ENCODE data around the gene OFD1.

OFD1 gene, protein sequence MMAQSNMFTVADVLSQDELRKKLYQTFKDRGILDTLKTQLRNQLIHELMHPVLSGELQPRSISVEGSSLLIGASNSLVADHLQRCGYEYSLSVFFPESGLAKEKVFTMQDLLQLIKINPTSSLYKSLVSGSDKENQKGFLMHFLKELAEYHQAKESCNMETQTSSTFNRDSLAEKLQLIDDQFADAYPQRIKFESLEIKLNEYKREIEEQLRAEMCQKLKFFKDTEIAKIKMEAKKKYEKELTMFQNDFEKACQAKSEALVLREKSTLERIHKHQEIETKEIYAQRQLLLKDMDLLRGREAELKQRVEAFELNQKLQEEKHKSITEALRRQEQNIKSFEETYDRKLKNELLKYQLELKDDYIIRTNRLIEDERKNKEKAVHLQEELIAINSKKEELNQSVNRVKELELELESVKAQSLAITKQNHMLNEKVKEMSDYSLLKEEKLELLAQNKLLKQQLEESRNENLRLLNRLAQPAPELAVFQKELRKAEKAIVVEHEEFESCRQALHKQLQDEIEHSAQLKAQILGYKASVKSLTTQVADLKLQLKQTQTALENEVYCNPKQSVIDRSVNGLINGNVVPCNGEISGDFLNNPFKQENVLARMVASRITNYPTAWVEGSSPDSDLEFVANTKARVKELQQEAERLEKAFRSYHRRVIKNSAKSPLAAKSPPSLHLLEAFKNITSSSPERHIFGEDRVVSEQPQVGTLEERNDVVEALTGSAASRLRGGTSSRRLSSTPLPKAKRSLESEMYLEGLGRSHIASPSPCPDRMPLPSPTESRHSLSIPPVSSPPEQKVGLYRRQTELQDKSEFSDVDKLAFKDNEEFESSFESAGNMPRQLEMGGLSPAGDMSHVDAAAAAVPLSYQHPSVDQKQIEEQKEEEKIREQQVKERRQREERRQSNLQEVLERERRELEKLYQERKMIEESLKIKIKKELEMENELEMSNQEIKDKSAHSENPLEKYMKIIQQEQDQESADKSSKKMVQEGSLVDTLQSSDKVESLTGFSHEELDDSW

GRCh38 chrX:13734278-13735172 lies at the start of gene OFD1, which contains the start of gene TRAPPC2:
OFD1 (plus strand) TSS chrX:13734748; CDS start chrX:13735072, 324 bp downstream.
TRAPPC2 (minus strand) TSS chrX:13734620; CDS start chrX:13719963, 14,657 bp downstream.
- Mint-ChIP-seq H3K9me3 (no peaks in the 10 kb centered on the region), H3K36me3 (ENCODE audit: low read depth) (peaks cover 13% of the 10 kb centered on the region), H3K4me3 (peak within 1 kb of the TSS; percentile 95), H3K27ac (peak within 1 kb of the TSS; percentile 89), H3K27me3 (no peaks in the 10 kb centered on the region), H3K4me1 (ENCODE audit: low read depth) (peaks cover 24% of the 10 kb centered on the region)
- intact Hi-C loops (cut with micrococcal nuclease) = loop anchor here (2.0 to 5.0 kb wide), 2 partner anchors 37 to 76 kb away; no protein-coding TSS in a partner anchor

GRCh38 chrX:13685126-13685763 lies 49.3 kb upstream of the OFD1 start:
- Mint-ChIP-seq H3K27me3 (no peaks in the 10 kb centered on the region), H3K4me3 (no peak overlapping the region), H3K4me1 (ENCODE audit: low read depth) (peaks cover 14% of the 10 kb centered on the region), H3K36me3 (ENCODE audit: low read depth) (peaks cover under 1% of the 10 kb centered on the region), H3K9me3 (no peaks in the 10 kb centered on the region), H3K27ac (peak overlapping the region; percentile 24)
- intact Hi-C loops (cut with micrococcal nuclease) = no loop called here

DNA sequence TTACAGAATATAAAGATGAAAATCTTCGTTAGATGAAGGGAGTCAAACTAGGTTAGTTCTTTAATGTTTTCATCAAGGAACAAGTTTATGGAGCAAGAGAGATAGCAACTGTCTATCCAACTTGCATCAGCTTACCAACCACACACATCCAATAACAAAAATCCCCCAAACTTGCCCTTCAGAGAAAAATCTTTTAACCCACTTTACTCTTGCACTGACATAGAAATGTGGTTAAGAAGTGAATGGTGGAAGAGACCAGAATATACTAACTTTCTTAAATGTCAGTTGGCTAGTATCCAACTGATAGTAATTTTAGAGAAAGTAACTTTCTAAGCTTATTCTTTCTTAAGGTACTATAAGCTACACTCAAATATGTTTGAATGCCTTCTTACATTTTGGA lies 47.3 kb upstream of the OFD1 start:
- no peak overlapping the region for H3K27ac Mint-ChIP-seq
- H3K9me3 Mint-ChIP-seq = no peaks in the 10 kb centered on the region
- no peak overlapping the region for H3K4me3 Mint-ChIP-seq
- intact Hi-C loops (cut with micrococcal nuclease) = no loop called here
- peaks cover 8% of the 10 kb centered on the region for H3K36me3 Mint-ChIP-seq (ENCODE audit: low read depth)
- peaks cover 29% of the 10 kb centered on the region for H3K4me1 Mint-ChIP-seq (ENCODE audit: low read depth)
- H3K27me3 Mint-ChIP-seq = no peaks in the 10 kb centered on the region

DNA sequence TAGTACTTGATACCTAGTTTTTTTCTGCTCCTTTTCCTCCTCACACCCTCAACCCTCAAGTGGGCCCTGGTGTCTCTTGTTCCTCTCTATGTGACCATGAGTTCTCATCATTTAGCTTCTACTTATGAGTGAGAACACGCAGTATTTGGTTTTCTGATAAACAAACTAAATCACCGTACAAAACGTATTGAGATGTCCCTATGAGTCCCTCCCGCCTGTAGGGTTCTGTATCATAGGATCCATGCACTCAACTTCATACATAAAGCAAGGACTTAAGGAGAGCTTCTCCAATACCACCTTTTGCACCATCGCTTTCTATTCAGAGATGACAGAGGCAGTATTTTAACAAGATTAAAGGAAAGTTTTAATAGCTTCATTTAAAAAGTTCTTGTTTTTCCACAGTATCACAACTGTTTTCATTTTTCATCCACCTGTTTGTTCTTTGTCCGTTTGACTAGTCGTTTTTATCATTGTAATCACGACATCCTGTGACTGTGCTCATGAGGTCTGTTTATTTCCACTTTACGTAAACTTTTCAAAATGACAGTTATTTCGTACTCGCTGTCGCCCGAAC lies 46.1 kb upstream of the OFD1 start:
- peaks cover 41% of the 10 kb centered on the region for H3K4me1 Mint-ChIP-seq (ENCODE audit: low read depth)

DNA sequence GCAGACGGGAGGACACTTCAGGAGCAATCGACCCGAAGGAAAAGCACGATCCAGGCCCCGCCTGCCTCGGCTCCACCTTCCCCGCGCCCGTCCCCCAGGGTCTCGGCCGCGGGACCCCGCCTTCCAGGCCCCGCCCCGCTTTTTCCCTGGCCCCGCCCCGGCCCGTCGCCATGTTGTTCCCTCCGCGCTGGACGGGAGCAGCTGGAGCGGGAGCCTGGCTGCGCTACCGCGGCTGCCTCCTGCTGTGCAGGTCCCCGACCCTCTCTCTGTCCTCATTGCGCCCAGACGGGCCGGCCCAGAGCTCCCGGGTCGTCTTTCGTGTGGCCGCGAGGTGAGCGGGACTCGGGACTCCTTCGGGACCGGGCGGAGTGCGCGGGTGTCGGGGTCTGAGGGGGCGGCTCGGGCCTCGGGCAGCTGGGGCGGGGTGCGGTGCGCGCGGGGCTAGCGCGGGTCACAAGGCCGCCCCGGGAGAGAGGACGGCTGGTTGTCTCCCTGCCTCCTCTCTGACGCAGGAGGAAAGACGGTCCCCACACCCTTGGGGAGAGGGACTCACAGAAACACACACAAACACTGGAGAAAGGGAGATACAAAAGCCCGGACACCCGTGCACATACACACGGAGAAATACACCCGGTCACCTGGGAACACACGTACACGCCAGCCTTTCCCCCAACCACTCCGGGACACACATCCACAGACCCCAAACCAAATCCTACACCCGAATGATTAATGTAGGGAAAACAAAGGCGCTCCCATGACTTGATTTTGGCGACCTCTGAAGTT lies 45.4 kb upstream of the OFD1 start, which contains the start of gene RAB9A:
RAB9A (plus strand) TSS at position 171 of the 783 bp plus-strand sequence. CDS start 19,619 bp downstream, outside the sequence.
- H3K27ac Mint-ChIP-seq = peak within 1 kb of the TSS; percentile 90
- intact Hi-C loops (cut with micrococcal nuclease) = no loop called here
- no peaks in the 10 kb centered on the region for H3K9me3 Mint-ChIP-seq
- H3K36me3 Mint-ChIP-seq (ENCODE audit: low read depth) = peaks cover 8% of the 10 kb centered on the region
- H3K27me3 Mint-ChIP-seq = no peaks in the 10 kb centered on the region
- H3K4me3 Mint-ChIP-seq = peak within 1 kb of the TSS; percentile 84
- H3K4me1 Mint-ChIP-seq (ENCODE audit: low read depth) = peaks cover 45% of the 10 kb centered on the region

More for the DNA sequence above, 46.1 kb upstream of the OFD1 start:
- Mint-ChIP-seq H3K9me3 (no peaks in the 10 kb centered on the region), H3K27me3 (no peaks in the 10 kb centered on the region), H3K4me3 (peak overlapping the region; percentile 84), H3K36me3 (ENCODE audit: low read depth) (peaks cover 8% of the 10 kb centered on the region), H3K27ac (peak overlapping the region; percentile 90)
- intact Hi-C loops (cut with micrococcal nuclease) = no loop called here

GRCh38 chrX:13689741-13690211 lies 44.8 kb upstream of the OFD1 start:
- H3K9me3 Mint-ChIP-seq = no peaks in the 10 kb centered on the region
- H3K4me1 Mint-ChIP-seq (ENCODE audit: low read depth) = peaks cover 44% of the 10 kb centered on the region
- intact Hi-C loops (cut with micrococcal nuclease) = no loop called here

DNA sequence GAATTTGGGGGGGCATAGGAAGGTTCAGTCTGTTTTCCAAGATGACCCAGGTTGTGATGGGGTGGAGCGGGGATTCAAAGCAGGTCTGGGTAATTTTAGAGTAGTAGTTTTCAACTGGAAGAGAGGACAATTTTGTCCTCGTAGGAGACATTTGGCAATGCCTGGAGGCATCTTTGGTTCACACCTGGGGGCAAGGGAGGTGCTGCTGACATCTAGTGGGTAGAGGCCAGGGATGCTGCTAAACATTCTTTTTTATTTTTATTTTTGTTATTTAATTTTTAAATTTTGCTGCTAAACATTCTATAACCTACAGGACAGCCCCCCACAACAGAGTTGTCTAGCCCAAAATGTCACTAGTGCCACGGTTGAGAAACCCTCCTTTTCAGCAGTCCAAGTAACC lies 43.7 kb upstream of the OFD1 start:
- Mint-ChIP-seq H3K4me3 (peak overlapping the region; percentile 84), H3K4me1 (ENCODE audit: low read depth) (peaks cover 44% of the 10 kb centered on the region), H3K9me3 (no peaks in the 10 kb centered on the region), H3K27me3 (no peaks in the 10 kb centered on the region), H3K36me3 (ENCODE audit: low read depth) (peaks cover 16% of the 10 kb centered on the region), H3K27ac (peak overlapping the region; percentile 90)
- intact Hi-C loops (cut with micrococcal nuclease) = no loop called here

More at GRCh38 chrX:13689741-13690211, 44.8 kb upstream of the OFD1 start:
- peak overlapping the region; percentile 90 for H3K27ac Mint-ChIP-seq
- peak overlapping the region; percentile 84 for H3K4me3 Mint-ChIP-seq
- peaks cover 8% of the 10 kb centered on the region for H3K36me3 Mint-ChIP-seq (ENCODE audit: low read depth)
- no peaks in the 10 kb centered on the region for H3K27me3 Mint-ChIP-seq

GRCh38 chrX:13691841-13692371 lies 42.6 kb upstream of the OFD1 start:
- peaks cover 50% of the 10 kb centered on the region for H3K4me1 Mint-ChIP-seq (ENCODE audit: low read depth)
- H3K4me3 Mint-ChIP-seq = no peak overlapping the region
- intact Hi-C loops (cut with micrococcal nuclease) = no loop called here
- H3K27me3 Mint-ChIP-seq = no peaks in the 10 kb centered on the region
- H3K36me3 Mint-ChIP-seq (ENCODE audit: low read depth) = peaks cover 16% of the 10 kb centered on the region
- H3K27ac Mint-ChIP-seq = no peak overlapping the region
- H3K9me3 Mint-ChIP-seq = no peaks in the 10 kb centered on the region

DNA sequence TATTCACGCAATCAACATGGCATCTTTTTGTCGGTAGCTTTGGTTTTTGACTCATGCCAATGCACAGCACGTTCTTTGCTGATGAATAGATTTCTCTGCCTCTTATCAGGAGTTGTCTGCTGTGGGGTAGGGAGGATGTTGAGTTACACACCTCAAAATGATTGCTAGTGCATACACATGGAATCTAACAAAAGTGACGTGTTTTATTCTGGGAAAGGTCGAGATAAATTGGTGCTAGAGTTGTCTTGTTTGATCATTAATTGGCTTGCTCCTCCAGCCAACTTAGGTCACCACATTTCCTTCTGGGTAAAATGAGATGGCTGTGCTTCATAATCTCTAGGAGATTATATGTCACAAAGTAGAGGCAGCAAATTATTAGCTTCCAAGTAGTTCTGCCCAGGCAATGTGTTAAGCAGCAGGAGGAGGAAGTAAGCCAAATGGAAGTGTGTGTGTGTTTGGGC lies 41.7 kb upstream of the OFD1 start:
- peak overlapping the region; percentile 28 for H3K4me3 Mint-ChIP-seq
- intact Hi-C loops (cut with micrococcal nuclease) = no loop called here
- H3K4me1 Mint-ChIP-seq (ENCODE audit: low read depth) = peaks cover 56% of the 10 kb centered on the region
- H3K9me3 Mint-ChIP-seq = no peaks in the 10 kb centered on the region
- H3K27ac Mint-ChIP-seq = peak overlapping the region; percentile 71
- H3K27me3 Mint-ChIP-seq = no peaks in the 10 kb centered on the region
- peaks cover 16% of the 10 kb centered on the region for H3K36me3 Mint-ChIP-seq (ENCODE audit: low read depth)

DNA sequence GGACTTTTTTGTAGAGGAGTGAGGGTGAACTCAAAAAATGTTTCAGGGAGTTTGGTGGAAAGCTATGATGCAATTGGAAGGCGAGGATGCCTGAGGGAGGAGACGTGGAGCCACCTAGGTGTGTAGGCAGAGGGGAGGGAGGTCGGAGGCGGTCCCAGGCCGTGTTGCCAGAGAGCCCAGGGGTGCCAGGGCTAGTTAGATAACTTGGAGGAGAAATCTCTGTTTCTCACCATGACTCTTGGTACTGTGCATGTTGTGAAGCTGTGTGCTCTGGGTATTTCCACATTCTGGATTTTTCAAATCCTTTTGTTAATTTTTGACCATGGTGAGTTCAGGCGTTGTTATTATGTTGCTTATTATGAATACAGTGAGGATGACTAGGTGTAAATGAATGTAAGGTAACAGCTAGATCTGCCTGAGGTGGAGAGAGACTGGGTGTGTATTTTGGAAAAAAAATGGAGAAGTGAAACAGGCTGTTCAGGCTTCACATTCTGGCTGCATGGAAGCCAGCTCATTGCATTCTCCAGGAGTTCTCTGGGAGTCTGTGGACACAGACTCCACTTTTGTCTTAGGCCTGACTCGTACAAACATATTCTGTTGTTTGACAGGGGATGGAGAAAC lies 41.1 kb upstream of the OFD1 start:
- H3K4me3 Mint-ChIP-seq = peak overlapping the region; percentile 28
- peaks cover 16% of the 10 kb centered on the region for H3K36me3 Mint-ChIP-seq (ENCODE audit: low read depth)
- peak overlapping the region; percentile 71 for H3K27ac Mint-ChIP-seq
- H3K27me3 Mint-ChIP-seq = no peaks in the 10 kb centered on the region
- no peaks in the 10 kb centered on the region for H3K9me3 Mint-ChIP-seq
- H3K4me1 Mint-ChIP-seq (ENCODE audit: low read depth) = peaks cover 56% of the 10 kb centered on the region
- intact Hi-C loops (cut with micrococcal nuclease) = no loop called here

- intact Hi-C loops (cut with micrococcal nuclease) = no loop called here
- H3K4me1 Mint-ChIP-seq (ENCODE audit: low read depth) = peaks cover 62% of the 10 kb centered on the region
- H3K27ac Mint-ChIP-seq = no peak overlapping the region
- peaks cover 16% of the 10 kb centered on the region for H3K36me3 Mint-ChIP-seq (ENCODE audit: low read depth)
- H3K4me3 Mint-ChIP-seq = no peak overlapping the region
- no peaks in the 10 kb centered on the region for H3K9me3 Mint-ChIP-seq
- H3K27me3 Mint-ChIP-seq = no peaks in the 10 kb centered on the region
These were observed 40.2 kb upstream of the OFD1 start for GRCh38 chrX:13694359-13694758.
